HG02798 (cell line): ENCODE results near the gene SDCCAG8.

ENCODE experiments used
- ATAC-seq: cut with Tn5 transposase; IDR thresholded peaks from one replicate; pipeline ENCODE4 v1.9.1; 2021; ENCODE audit warnings: mild to moderate bottlenecking; ENCODE audit not compliant: unreplicated experiment, poor library complexity

SDCCAG8 gene

DNA sequence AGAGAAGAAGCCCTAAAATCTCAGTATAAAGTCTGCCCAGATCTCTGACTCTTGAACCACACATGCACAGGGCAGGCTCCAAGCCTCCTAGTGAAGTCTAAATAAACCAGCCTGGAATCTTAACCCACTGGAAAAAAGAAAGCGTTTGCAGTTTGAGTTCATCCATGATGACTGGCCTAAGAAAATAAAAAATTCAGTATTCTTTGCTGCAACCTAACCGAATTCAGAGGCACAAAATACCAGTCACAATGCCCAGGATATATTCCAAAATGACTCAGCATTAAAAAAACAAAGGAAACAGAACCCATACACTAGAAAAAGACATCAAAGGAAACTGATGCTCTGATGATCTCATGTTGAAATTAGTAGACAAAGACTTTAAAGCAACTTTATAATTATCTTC is 269.2 kb downstream of the SDCCAG8 start:
- ATAC-seq: no peak

DNA sequence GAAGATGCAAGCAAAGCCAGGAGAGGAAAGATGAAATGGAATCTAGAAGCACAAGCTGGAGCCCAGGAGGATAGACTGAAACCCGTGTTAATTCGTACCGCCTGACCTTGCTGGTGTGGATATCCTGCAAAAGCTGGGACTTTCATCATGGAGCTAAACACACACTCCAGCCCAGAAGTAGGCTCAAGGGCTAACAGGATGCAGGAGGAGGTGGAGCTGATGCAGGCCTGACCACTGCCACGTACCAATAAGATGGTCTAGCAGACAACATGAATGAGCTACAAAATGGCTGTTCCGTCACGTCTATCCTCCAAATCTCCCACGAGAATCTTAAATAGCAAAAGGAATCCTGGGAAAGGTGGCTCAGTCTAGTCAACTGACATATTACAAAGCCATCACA is 270.3 kb downstream of the SDCCAG8 start:
- ATAC-seq: no peak

GRCh38 chr1:243528459-243529121 is 272.7 kb downstream of the SDCCAG8 start:
- ATAC-seq: no peak

DNA sequence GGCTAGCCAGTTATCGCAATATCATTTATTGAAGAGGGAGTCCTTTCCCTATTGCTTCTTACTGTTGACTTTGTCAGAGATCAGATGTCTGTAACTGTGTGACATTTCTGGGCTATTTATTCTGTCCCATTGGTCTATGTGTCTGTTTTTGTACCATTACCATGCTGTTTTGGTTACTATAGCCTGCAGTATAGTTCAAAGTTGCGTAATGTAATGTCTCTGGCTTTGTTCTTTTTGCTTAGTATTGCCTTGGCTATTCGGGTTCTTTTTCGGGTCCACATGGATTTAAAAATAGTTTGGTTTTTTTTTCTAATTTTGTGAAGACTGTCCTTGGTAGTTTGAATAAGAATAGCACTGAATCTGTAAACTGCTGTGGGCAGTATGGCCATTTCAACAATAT is 273.7 kb downstream of the SDCCAG8 start:
- no peak for ATAC-seq

DNA sequence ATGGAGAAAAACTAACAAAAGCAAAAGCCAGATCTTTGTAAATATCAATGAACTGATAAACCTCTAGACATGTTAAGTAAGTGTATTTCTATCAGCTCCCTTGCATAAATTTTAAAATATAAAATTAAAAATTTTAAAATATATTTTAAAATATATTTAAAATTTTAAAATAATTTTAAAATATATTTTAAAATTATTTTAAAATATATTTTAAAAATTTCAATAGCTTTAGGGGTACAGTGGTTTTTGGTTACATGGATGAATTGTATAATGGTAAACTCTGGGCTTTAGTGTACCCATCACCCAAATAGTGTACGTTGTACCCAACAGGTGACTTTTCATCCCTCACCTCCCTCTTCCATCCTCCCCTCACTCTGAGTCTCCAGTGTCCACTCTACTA is 279.2 kb downstream of the SDCCAG8 start:
- ATAC-seq: no peak

DNA sequence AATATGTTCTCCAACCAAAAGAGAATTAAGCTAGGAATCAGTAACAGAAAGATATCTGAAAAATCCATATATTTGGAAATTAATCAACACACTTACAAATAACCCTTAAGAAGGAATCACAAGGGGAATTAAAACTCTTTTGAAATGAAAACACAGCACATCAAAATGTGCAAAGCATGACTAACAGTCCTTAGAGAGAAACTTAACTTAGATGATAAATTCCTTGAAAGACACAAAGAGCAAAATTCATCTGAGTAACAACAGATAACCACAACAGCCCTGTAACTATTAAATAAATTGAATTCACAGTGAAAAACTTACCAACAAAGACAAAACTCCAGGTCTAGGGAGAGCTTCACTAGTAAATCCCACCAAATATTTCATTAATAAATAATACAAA is 283.8 kb downstream of the SDCCAG8 start:
- ATAC-seq: no peak

- ATAC-seq: no peak
Measured at GRCh38 chr1:243542739-243543415, 287.0 kb downstream of the SDCCAG8 start.

DNA sequence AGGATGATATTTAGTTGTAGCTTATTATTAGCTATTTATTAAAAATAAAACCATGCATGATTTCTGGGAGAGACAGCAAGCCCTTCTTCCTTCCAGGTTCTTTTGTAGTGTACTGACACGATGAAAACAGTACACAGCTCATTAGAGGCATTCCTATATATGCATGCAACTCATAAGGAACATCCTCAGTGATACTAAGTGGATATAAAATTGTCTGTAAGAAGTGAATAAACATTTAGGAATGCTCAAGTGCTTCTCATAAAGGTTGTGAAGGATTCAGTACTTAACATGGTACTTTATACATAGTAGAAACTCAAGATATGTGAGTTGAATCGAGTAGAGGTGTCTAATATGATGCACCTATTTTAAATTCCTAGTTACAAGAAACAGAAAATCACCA is 287.7 kb downstream of the SDCCAG8 start:
- ATAC-seq: no peak

- no peak for ATAC-seq
Measured at GRCh38 chr1:243546457-243546856, 290.6 kb downstream of the SDCCAG8 start.

GRCh38 chr1:243547891-243548290 is 292.1 kb downstream of the SDCCAG8 start:
- ATAC-seq: no peak

DNA sequence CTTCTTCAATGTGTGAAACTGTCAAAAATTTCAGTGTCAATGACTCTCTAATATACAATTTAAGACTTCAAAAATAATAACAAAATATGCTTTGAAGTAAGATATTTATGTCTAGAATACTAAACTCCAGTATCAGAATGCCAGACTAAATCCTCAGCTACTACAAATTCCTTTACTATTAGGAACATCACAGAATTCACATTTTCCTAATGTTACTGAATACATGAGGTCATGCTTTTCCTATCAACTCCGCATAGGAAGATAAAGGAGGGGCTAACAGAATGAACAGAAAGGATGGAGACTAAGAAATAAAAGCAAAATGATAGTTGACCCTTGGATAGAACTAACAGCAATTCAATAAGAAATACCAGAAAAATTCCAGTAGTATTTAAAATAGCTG is 292.7 kb downstream of the SDCCAG8 start:
- no peak for ATAC-seq

DNA sequence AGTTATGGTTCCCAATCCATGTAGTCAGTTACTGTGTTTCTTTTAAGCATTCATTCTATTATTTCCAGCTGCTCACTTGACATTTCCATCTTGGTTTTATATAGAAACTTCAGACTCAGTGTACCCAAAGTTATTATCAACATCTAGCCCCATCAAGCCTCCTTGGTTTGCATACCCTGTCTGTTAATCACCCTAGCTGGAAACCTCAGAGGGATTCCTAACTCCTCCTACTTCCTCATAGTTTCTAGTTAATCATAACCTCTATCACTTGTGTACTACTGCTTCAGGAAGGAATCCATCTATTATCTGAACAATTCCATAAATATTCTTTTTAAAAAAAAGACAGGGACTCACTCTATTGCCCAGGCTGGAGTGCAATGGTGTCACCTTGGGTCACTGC is 293.3 kb downstream of the SDCCAG8 start:
- no peak for ATAC-seq
